Right forelimb (tissue), 1 donor: ENCODE measurements around the gene KRTAP12-1.
"Not testable (repeated sequence)": the region's sequence is repeated elsewhere in the genome, so short reads cannot be mapped to it uniquely, and the experiment has no call there.

Source experiments
- DNase-seq: peaks from one replicate; pipeline ENCODE4 v3.0.0-alpha.2; 2018

Gene KRTAP12-1

DNA sequence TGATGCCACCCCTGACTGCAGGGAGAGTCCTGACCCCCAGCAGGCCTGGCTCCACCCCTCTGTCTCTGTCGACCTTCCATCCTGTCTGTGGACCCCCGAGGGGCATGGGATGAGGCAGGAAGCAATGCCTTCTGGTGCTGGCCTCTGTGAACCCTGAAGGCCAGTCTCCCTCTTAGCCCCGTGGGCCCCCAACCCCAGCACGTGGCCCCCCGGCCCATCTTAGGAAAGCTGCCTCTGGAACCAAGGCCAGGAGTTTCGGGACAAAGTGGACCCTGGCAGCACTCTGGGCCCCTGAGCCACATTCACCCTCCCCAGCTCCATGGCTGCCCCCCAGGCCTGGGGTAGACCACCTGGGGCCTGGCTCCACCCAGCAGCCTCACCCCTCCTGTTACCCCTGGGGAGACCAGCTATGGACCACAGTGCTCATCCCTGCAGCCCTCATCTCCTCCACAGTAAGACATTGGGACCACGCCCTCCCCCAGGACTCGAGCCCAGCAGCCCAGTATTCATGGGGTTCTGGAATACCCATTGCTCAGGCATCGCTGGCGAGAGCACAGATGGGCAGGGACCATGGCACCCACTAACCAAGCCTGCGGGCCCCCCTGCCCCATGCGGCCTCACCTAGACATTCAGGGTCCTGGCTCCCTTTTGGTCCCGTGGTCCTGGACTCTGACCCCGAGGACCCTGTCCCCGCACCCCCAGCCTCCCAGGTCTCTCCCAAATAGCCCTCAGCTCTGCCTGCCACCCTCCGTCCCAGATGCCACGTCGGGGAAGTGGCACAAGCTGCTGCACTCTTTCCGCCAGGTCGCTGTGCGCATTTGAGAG lies 43.2 kb downstream of the KRTAP12-1 start:
- DNase-seq = not testable (repeated sequence)

DNA sequence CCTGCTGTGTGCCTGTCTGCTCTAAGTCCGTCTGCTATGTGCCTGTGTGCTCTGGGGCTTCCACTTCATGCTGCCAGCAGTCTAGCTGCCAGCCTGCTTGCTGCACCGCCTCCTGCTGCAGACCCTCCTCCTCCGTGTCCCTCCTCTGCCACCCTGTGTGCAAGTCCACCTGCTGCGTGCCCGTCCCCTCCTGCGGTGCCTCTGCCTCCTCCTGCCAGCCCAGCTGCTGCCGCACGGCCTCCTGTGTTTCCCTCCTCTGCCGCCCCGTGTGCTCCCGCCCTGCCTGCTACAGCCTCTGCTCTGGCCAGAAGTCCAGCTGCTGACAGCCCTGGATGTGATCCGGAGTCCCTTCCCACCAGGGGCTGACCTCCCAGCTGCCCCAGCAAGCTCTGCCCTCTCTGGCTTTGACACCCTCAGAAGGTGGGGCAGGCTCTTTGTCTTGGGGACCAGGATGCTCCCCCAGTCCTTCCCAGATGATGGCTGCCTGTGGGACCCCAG lies 44.1 kb downstream of the KRTAP12-1 start:
- not testable (repeated sequence) for DNase-seq

DNA sequence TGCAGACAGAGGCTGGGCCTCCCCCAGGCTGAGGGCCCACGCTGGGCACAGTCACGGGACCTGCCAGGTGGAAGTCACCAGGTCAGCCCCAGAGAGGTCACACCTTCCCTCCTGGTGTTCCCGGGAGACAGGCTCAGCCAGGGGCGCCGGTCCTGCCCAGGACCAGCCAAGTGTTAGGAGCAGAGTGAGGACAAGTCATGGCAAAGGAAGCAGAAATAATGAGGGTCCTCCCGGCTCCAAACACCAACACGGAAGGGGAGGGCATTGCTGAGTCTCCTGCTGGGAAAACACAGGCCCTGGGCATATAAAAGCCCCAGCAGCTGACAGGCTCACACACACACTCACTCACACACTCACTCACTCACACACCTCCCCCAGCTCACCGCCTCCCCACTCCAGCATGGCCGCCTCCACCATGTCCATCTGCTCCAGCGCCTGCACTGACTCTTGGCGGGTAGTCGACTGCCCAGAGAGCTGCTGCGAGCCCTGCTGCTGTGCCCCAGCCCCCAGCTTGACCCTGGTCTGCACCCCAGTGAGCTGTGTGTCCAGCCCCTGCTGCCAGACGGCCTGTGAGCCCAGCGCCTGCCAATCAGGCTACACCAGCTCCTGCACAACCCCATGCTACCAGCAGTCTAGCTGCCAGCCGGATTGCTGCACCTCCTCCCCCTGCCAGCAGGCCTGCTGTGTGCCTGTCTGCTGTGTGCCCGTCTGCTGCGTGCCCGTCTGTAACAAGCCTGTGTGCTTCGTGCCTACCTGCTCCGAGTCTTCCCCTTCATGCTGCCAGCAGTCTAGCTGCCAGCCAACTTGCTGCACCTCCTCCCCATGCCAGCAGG lies 44.7 kb downstream of the KRTAP12-1 start, which contains the start of gene KRTAP10-10:
Gene KRTAP10-10 (plus strand): TSS at position 339 of the 833 bp plus-strand sequence. CDS start 62 bp downstream, at position 401.
- no peak for DNase-seq

DNA sequence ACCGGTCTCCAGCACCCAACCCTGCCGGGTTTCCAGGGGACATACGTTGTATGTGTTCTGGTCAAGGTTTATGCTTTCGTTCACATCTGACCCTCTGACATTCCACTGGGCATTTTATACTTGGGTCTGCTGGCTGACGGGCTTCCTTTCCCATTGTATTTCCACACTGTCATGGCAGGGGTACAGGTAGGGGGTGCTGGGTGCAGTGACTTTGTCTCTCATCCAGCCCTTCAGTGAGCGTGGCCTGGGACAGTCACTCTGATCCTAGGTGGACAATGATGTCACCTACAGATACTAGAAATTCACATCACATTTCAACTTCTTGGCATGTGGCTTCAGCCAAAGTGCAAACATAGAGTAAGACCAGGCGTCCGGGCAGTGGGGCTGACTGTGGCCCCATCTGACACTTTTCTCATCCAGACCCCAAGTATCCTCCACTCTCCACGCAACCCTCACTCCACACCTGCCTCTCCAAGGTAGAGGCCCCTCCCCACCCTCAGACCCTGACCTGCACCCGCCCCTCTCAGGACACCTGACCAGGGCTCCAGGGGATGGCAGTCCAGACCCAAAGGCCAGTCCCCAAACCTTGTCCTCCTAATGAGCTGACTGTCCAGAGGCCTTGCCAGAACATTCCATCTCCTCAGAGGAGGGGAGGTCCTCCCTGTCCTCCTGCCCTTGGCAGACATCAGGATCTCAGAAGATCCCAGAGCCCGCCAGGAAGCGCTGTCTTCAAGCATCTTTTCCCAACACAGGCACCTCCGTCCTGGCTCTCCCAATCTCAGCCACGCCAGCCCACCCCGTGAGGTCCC lies 45.5 kb downstream of the KRTAP12-1 start:
- no peak for DNase-seq

DNA sequence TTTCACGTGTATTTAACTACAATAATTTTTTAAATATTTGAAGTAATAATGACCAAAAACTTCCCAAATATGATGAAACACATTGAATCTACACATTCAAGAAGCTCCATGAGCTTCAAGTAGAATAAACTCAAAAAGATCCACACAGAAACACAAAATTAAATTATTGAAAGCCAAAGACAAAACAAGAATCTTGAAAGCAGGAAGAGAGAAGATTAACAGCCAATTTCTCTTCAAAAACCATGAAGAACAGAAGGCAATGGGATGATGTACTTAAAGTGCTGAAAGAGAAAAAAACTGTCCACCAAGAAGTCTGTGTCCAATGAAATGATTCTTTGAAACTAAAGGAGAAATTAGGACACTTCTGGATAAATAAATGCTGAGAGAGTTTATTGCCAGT lies 49.9 kb downstream of the KRTAP12-1 start:
- no peak for DNase-seq
